Measurements from ENCODE around the gene BRIP1. TPM values are rescaled to one million over a fixed set of nuclear protein-coding genes. Genes with fewer than 3 reads are reported as not detected.
"Not testable (repeated sequence)": the region's sequence is repeated elsewhere in the genome, so short reads cannot be mapped to it uniquely, and the experiment has no call there.

Gene BRIP1
- total and polyA plus RNA-seq, 9 of the 15 experiments (the other 6 are each of a cell fraction or from before 2014, with no cell fraction given): 2.4 to 17.5 (median 11.2) TPM

DNA sequence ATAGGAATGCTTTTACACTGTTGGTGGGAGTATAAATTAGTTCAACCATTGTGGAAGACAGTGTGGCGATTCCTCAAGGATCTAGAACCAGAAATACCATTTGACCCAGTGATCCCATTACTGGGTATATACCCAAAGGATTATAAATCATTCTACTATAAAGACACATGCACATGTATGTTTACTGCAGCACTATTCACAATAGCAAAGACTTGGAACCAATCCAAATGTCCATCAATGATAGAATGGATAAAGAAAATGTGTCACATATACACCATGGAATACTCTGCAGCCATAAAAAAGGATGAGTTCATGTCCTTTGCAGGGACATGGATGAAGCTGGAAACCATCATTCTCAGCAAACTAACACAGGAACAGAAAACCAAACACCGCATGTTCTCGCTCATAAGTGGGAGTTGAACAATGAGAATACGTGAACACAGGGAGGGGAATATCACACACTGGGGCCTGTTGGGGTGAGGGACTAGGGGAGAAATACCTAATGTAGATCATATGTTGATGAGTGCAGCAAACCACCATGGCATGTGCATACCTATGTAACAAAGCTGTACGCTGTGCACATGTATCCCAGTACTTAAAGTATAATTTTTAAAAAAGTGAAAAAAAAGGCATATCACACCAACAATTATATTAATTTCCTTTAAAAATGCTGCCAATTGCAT is 196.8 kb downstream of the BRIP1 start:
- H3K4me1 ChIP-seq (replicated peaks in 1 of 2; ENCODE audit: control insufficient read depth in 2 of 2, insufficient read depth in 2 of 2, low read length in 2 of 2); H3K4me3 ChIP-seq; H3K27ac ChIP-seq (ENCODE audit: extremely low read depth, low read depth, low read length); POLR2A ChIA-PET; H3K9me3 ChIP-seq (replicated peaks; ENCODE audit: control insufficient read depth, insufficient read depth, low read depth, low read length); BruUV-seq (replicated peaks); H3K79me2 ChIP-seq (ENCODE audit: control insufficient read depth, insufficient read depth, low read length); ATAC-seq; H2AFZ ChIP-seq (ENCODE audit: low read depth, low read length); H3K4me2 ChIP-seq (ENCODE audit: insufficient read depth, low read length); FAIRE-seq; H4K20me1 ChIP-seq (replicated peaks; ENCODE audit: control insufficient read depth, insufficient read depth, low read length); in situ Hi-C loops (cut with MboI); H3K36me3 ChIP-seq (ENCODE audit: control insufficient read depth, insufficient read depth, low read length); H3K9me1 ChIP-seq (ENCODE audit: control insufficient read depth, insufficient read depth, low read length); H3K9ac ChIP-seq (ENCODE audit: insufficient read depth in 1 of 2, low read depth in 2 of 2, low read length in 2 of 2); H3K27me3 ChIP-seq (ENCODE audit: control insufficient read depth in 2 of 2, insufficient read depth in 2 of 2, low read length in 2 of 2); CTCF ChIA-PET (ENCODE audit: low intra/inter-chr PET ratio); DNase-seq (ENCODE audit: extremely low read depth in 1 of 4, low spot score in 3 of 4); intact Hi-C loops (cut with micrococcal nuclease): not testable (repeated sequence)
- whole genome bisulfite sequencing (ENCODE audit: insufficient coverage, low coverage, missing lambda C conversion rate): 9% methylated on average over 3 of the region's 5 CpGs
- TF ChIP-seq, protein P1, sequence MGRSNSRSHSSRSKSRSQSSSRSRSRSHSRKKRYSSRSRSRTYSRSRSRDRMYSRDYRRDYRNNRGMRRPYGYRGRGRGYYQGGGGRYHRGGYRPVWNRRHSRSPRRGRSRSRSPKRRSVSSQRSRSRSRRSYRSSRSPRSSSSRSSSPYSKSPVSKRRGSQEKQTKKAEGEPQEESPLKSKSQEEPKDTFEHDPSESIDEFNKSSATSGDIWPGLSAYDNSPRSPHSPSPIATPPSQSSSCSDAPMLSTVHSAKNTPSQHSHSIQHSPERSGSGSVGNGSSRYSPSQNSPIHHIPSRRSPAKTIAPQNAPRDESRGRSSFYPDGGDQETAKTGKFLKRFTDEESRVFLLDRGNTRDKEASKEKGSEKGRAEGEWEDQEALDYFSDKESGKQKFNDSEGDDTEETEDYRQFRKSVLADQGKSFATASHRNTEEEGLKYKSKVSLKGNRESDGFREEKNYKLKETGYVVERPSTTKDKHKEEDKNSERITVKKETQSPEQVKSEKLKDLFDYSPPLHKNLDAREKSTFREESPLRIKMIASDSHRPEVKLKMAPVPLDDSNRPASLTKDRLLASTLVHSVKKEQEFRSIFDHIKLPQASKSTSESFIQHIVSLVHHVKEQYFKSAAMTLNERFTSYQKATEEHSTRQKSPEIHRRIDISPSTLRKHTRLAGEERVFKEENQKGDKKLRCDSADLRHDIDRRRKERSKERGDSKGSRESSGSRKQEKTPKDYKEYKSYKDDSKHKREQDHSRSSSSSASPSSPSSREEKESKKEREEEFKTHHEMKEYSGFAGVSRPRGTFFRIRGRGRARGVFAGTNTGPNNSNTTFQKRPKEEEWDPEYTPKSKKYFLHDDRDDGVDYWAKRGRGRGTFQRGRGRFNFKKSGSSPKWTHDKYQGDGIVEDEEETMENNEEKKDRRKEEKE (IDR thresholded peaks at IDR 0.05; ENCODE audit: borderline replicate concordance in 1 of 2, control insufficient read depth in 1 of 2, low read depth in 2 of 2, low read length in 1 of 2): 0 out of 4 replicates have a peak, but pooled peaks of 1 of the 2 experiments have one; percentile 19
- TF ChIP-seq ZBTB11 (CRISPR knock-in tag; IDR thresholded peaks at IDR 0.05) (peak in 1 of 3 experiments; percentile 91; a peak in 2 of 6 replicates), NFIC (IDR thresholded peaks at IDR 0.05) (peak; percentile 14; the same call in 1 of the 2 replicates), EWSR1 (IDR thresholded peaks at IDR 0.05; ENCODE audit: borderline replicate concordance, low read depth, partially characterized antibody) (peak; percentile 9)
